Measurements from ENCODE around the gene FOXP1. TPM values are rescaled to one million over a fixed set of nuclear protein-coding genes. Genes with fewer than 3 reads are reported as not detected.

FOXP1 gene
- total and polyA plus RNA-seq, 2 experiments from 2014 or later: 37.4 to 59.9 TPM

DNA sequence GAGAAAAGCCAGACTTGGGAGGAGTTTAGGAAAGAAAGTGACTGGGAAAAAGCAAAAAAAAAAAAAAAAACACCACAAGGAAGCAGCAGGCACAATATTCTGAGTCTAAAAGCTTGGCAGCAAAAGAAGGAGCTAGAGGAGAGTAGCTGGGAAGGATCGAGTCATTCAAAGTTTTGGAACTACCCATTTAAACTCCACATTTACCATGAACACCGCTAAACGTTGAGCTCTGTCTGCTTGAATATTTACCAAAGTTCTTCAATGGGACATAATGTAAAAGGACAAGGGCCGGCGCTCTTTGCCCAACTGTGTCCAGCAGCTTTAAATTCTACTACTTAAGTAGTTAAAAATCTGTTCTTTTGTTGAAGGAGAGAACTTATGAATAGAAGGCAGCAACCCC lies 481.9 kb downstream of the FOXP1 start:
- in situ Hi-C loops (cut with MboI): loop anchor here (25.0 kb wide), 1 partner anchor 486 kb away; the partner anchor contains the start of gene FOXP1
- peak overlapping the region; percentile 78 for H3K9ac ChIP-seq
- H2AFZ ChIP-seq: no peak overlapping the region
- peak overlapping the region; percentile 29 for H3K4me3 ChIP-seq
- no peaks in the 10 kb centered on the region for H3K9me2 ChIP-seq (ENCODE audit: insufficient read depth)
- no peaks in the 10 kb centered on the region for H3K9me3 ChIP-seq (ENCODE audit: low read depth)
- WGBS, 2 experiments (ENCODE audit: low coverage in 1 of 2, low lambda C conversion rate in 2 of 2, missing lambda C conversion rate in 2 of 2): 2 to 4% methylated on average over 5 of the region's 5 CpGs
- H3F3A ChIP-seq (ENCODE audit: insufficient read depth): peaks cover 50% of the 10 kb centered on the region
- peaks cover 49% of the 10 kb centered on the region for H3K4me1 ChIP-seq (ENCODE audit: insufficient read depth)
- peak; percentile 83 for DNase-seq
- no peaks in the 10 kb centered on the region for H4K20me1 ChIP-seq (ENCODE audit: insufficient read depth)
- H3K27me3 ChIP-seq (replicated peaks; ENCODE audit: insufficient read depth): no peaks in the 10 kb centered on the region
- 0 out of 2 replicates have a peak, but pooled peaks cover 13% of the 10 kb centered on the region for H3K79me2 ChIP-seq (ENCODE audit: insufficient read depth)
- H3K36me3 ChIP-seq (ENCODE audit: low read depth): no peaks in the 10 kb centered on the region
- TF ChIP-seq EZH2phosphoT487 (IDR thresholded peaks at IDR 0.05; ENCODE audit: insufficient read depth, low read depth) (no peak), EZH2 (IDR thresholded peaks at IDR 0.05; ENCODE audit: insufficient read depth, poor library complexity, severe bottlenecking) (no peak)
- peak overlapping the region; percentile 71 for H3K4me2 ChIP-seq (ENCODE audit: unreplicated experiment)
- peak overlapping the region; percentile 96 for H3K27ac ChIP-seq

DNA sequence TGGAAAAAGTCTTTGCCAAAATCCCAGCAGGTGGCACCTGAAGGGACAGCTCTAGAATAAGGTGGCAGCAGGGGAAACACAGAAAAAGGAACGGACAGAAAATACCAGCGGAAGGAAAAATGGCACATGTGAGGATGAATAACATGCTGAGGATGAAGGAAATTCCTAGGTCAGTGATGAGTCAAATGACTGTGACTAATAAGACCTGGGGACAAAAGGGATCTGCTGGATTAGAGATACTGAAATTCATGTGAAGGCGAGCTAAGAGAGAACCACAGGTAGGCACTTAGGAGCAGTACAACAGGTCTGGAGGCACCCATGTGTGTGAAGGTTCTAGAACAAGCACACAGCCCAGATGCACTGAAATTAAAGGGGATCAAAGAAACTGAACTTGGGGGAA lies 482.5 kb downstream of the FOXP1 start:
- 0 out of 2 replicates have a peak, but pooled peaks cover 13% of the 10 kb centered on the region for H3K79me2 ChIP-seq (ENCODE audit: insufficient read depth)
- H3K9me2 ChIP-seq (ENCODE audit: insufficient read depth): no peaks in the 10 kb centered on the region
- peak; percentile 87 for DNase-seq
- H4K20me1 ChIP-seq (ENCODE audit: insufficient read depth): no peaks in the 10 kb centered on the region
- H3K27me3 ChIP-seq (replicated peaks; ENCODE audit: insufficient read depth): no peaks in the 10 kb centered on the region
- 20 to 21% methylated on average over 3 of the region's 3 CpGs for WGBS, 2 experiments (ENCODE audit: low coverage in 1 of 2, low lambda C conversion rate in 2 of 2, missing lambda C conversion rate in 2 of 2)
- peak overlapping the region; percentile 29; the same call in 1 of the 2 replicates for H3K4me3 ChIP-seq
- TF ChIP-seq EZH2phosphoT487 (IDR thresholded peaks at IDR 0.05; ENCODE audit: insufficient read depth, low read depth): no peak
- no peak for TF ChIP-seq EZH2 (IDR thresholded peaks at IDR 0.05; ENCODE audit: insufficient read depth, poor library complexity, severe bottlenecking)
- H3K36me3 ChIP-seq (ENCODE audit: low read depth): no peaks in the 10 kb centered on the region
- peak overlapping the region; percentile 71 for H3K4me2 ChIP-seq (ENCODE audit: unreplicated experiment)
- peaks cover 50% of the 10 kb centered on the region for H3F3A ChIP-seq (ENCODE audit: insufficient read depth)
- peaks cover 50% of the 10 kb centered on the region for H3K4me1 ChIP-seq (ENCODE audit: insufficient read depth)
- peak overlapping the region; percentile 78 for H3K9ac ChIP-seq
- peak overlapping the region; percentile 45 for H2AFZ ChIP-seq
- H3K9me3 ChIP-seq (ENCODE audit: low read depth): no peaks in the 10 kb centered on the region
- in situ Hi-C loops (cut with MboI): loop anchor here (25.0 kb wide), 1 partner anchor 486 kb away; the partner anchor contains the start of gene FOXP1
- peak overlapping the region; percentile 96 for H3K27ac ChIP-seq

DNA sequence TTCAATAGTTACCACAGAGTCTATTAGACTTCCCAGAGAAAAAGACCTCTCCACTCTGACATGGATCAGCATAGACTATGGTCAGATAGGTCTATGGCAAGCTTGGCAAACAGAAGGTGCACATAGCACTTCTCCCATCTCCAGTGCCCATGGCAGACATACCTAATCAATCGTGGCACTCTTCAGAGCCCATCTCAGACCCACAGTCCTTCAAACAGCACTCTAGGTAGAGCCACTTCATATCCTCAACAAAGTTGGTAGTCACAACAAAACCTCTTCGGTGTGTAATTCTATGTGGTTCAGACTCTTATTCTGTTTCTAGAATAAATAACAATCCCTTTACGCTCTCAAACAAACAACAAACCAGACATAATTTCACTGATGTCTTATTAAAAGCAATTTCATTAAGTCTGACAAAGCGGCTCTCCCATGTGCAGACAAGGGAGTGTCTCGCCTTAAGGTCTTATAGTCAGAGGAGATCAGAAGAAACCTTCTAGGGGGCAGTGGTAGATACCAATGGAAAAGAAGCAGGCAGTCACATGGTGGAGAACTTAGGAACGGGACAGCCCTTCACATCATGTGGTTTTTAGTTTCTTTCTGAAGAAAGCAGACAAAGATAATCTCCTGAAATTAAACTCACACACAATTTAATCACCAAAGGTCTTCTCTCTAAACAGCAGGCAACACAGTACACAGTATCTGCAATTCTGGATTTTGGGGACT lies 483.4 kb downstream of the FOXP1 start:
- no peaks in the 10 kb centered on the region for H3K9me2 ChIP-seq (ENCODE audit: insufficient read depth)
- DNase-seq: no peak
- in situ Hi-C loops (cut with MboI): loop anchor here (25.0 kb wide), 1 partner anchor 487 kb away; the partner anchor contains the start of gene FOXP1
- peaks cover 50% of the 10 kb centered on the region for H3F3A ChIP-seq (ENCODE audit: insufficient read depth)
- H3K4me1 ChIP-seq (ENCODE audit: insufficient read depth): peaks cover 54% of the 10 kb centered on the region
- no peaks in the 10 kb centered on the region for H3K9me3 ChIP-seq (ENCODE audit: low read depth)
- peak overlapping the region; percentile 45; the same call in 1 of the 2 replicates for H2AFZ ChIP-seq
- no peaks in the 10 kb centered on the region for H4K20me1 ChIP-seq (ENCODE audit: insufficient read depth)
- WGBS, 2 experiments (ENCODE audit: low coverage in 1 of 2, low lambda C conversion rate in 2 of 2, missing lambda C conversion rate in 2 of 2): 73 to 75% methylated on average over 6 of the region's 6 CpGs
- peak overlapping the region; percentile 78 for H3K9ac ChIP-seq
- peak overlapping the region; percentile 71 for H3K4me2 ChIP-seq (ENCODE audit: unreplicated experiment)
- no peaks in the 10 kb centered on the region for H3K27me3 ChIP-seq (replicated peaks; ENCODE audit: insufficient read depth)
- TF ChIP-seq EZH2phosphoT487 (IDR thresholded peaks at IDR 0.05; ENCODE audit: insufficient read depth, low read depth) (no peak), EZH2 (IDR thresholded peaks at IDR 0.05; ENCODE audit: insufficient read depth, poor library complexity, severe bottlenecking) (no peak)
- H3K79me2 ChIP-seq (ENCODE audit: insufficient read depth): 0 out of 2 replicates have a peak, but pooled peaks cover 13% of the 10 kb centered on the region
- H3K36me3 ChIP-seq (ENCODE audit: low read depth): no peaks in the 10 kb centered on the region
- H3K4me3 ChIP-seq: no peak overlapping the region
- H3K27ac ChIP-seq: peak overlapping the region; percentile 96

DNA sequence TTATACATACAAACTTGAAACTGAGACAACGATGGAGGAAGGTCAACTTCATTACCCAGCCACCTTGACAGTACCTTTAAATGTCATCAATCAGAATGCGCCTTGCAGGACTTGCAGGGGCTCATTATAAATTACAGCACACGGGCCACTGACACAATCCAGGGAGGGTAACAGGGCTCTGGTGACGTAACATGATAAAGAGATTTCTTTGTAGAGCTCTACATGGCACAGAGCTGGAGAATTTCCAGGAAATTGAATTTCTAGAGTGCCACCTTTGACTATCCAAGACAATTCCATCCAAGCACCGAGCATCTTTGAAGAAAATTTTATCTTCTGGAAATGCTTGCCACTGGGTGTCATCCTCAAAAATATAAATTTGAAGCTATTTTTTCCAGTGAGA lies 486.0 kb downstream of the FOXP1 start:
- in situ Hi-C loops (cut with MboI): no loop called here
- Histone ChIP-seq H3K4me1 (ENCODE audit: insufficient read depth) (peaks cover 33% of the 10 kb centered on the region), H3K36me3 (ENCODE audit: low read depth) (no peaks in the 10 kb centered on the region), H3K9ac (no peak overlapping the region), H3F3A (ENCODE audit: insufficient read depth) (peaks cover 28% of the 10 kb centered on the region), H3K27me3 (replicated peaks; ENCODE audit: insufficient read depth) (no peaks in the 10 kb centered on the region), H2AFZ (no peak overlapping the region), H4K20me1 (ENCODE audit: insufficient read depth) (no peaks in the 10 kb centered on the region), H3K4me2 (ENCODE audit: unreplicated experiment) (no peak overlapping the region), H3K79me2 (ENCODE audit: insufficient read depth) (0 out of 2 replicates have a peak, but pooled peaks cover 13% of the 10 kb centered on the region), H3K9me3 (ENCODE audit: low read depth) (no peaks in the 10 kb centered on the region), H3K27ac (no peak overlapping the region), H3K9me2 (ENCODE audit: insufficient read depth) (no peaks in the 10 kb centered on the region), H3K4me3 (no peak overlapping the region)
- TF ChIP-seq EZH2phosphoT487 (IDR thresholded peaks at IDR 0.05; ENCODE audit: insufficient read depth, low read depth) (no peak), EZH2 (IDR thresholded peaks at IDR 0.05; ENCODE audit: insufficient read depth, poor library complexity, severe bottlenecking) (no peak)
- no peak for DNase-seq
- WGBS, 2 experiments (ENCODE audit: low coverage in 1 of 2, low lambda C conversion rate in 2 of 2, missing lambda C conversion rate in 2 of 2): 96 to 98% methylated on average over 5 of the region's 5 CpGs
